Melanocyte of skin (primary cell): ENCODE data around the gene TXNDC8. TPM values are rescaled to one million over a fixed set of nuclear protein-coding genes. Genes with fewer than 3 reads are reported as not detected.

Experiments
- small RNA-seq, 2 donors: library from RNA; depleted of rRNA; stranded (forward); fragments of <200 nt; gene quantifications; one replicate each; pipeline ENCODE3, GENCODE V24; 2012
- total RNA-seq, 2 donors: library from RNA; depleted of rRNA; stranded (reverse); fragments of >200 nt; gene quantifications; 2 replicates each; pipeline ENCODE4 v1.2.3, GENCODE V29; 2012

Gene TXNDC8
- total RNA-seq, result not detected

GRCh38 chr9:110337727-110338126, at the start of gene TXNDC8:
TXNDC8 (minus strand) TSS chr9:110337863.

GRCh38 chr9:110256380-110257096, 81.1 kb downstream of the TXNDC8 start, which contains the start of gene TXN:
TXN (minus strand) TSS chr9:110256507; CDS start chr9:110256435, 72 bp downstream.

Small RNA genes lying within 50 kb of the gene (small RNA-seq; reads per million reads assigned to genes)
- 0 reads per million in 2 donors for gene RNU6-1039P

Other genes starting within 250 kb of the TXNDC8 start
- gene C9orf152, start 129.7 kb downstream of the TXNDC8 start, total RNA-seq, result not detected
- gene TXN, start 81.4 kb downstream of the TXNDC8 start, total RNA-seq, result 100 to 1,000 TPM; 244 to 427 TPM
- under 1 TPM in 1 of 2 donors, not detected in 1; under 0.01 TPM for gene SVEP1, start 241.9 kb upstream of the TXNDC8 start, total RNA-seq